ENCODE results near the gene ARFIP2.

ARFIP2 gene

DNA sequence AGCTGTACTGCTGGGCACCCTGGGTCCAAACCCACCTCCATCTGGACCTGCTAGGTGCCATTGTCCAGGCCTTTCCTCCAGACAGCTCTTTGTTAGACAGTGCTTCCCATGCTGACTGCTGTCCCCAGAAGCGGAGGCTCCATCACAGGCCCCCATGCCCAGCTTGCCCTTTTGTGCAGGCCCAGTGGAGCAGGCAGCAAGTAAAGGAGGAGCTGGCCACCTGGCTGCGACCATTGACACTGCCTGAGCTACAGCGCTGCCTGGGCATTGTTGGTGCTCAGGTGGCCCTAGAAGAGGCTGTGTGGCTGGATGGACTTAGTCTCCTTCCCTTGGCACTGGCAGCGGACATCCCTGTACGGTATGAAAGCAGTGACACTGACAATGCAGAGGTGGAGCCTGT, 17.4 kb upstream of the ARFIP2 start:
- no peak for FAIRE-seq
- no peak for TF ChIP-seq POLR2AphosphoS5 (IDR thresholded peaks at IDR 0.05; ENCODE audit: low read depth, low read length)
- no peak for TF ChIP-seq TAF1 (IDR thresholded peaks at IDR 0.05; ENCODE audit: borderline replicate concordance, low read depth, low read length)
- TF ChIP-seq POLR2A (IDR thresholded peaks at IDR 0.05; ENCODE audit: low read depth, low read length) = no peak
- DNase-seq (ENCODE audit: insufficient read length) = no peak

DNA sequence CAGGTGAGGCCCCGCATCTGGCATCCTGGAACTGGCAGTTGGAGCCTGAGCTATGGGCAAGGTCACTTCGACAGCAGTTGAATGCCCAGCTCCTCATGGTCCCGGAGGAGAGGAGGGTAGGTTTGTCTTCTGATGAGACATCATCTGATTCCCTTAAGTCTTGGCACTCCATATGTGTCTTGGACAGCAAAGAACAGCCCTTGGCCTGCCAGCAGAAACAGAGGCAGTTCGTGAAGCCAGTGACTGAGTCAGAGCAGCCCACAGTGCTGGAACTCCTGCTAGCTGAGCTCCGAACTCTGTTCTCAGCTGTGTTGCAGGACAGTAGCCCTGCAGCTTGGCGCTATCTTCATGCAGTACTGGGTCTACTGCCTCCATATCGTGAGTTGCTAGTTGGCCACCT, 17.0 kb upstream of the ARFIP2 start:
- no peak for TF ChIP-seq POLR2AphosphoS5 (IDR thresholded peaks at IDR 0.05; ENCODE audit: low read depth, low read length)
- no peak for TF ChIP-seq POLR2A (IDR thresholded peaks at IDR 0.05; ENCODE audit: low read depth, low read length)
- TF ChIP-seq TAF1 (IDR thresholded peaks at IDR 0.05; ENCODE audit: borderline replicate concordance, low read depth, low read length) = no peak
- DNase-seq (ENCODE audit: insufficient read length) (no peak), FAIRE-seq (no peak)

DNA sequence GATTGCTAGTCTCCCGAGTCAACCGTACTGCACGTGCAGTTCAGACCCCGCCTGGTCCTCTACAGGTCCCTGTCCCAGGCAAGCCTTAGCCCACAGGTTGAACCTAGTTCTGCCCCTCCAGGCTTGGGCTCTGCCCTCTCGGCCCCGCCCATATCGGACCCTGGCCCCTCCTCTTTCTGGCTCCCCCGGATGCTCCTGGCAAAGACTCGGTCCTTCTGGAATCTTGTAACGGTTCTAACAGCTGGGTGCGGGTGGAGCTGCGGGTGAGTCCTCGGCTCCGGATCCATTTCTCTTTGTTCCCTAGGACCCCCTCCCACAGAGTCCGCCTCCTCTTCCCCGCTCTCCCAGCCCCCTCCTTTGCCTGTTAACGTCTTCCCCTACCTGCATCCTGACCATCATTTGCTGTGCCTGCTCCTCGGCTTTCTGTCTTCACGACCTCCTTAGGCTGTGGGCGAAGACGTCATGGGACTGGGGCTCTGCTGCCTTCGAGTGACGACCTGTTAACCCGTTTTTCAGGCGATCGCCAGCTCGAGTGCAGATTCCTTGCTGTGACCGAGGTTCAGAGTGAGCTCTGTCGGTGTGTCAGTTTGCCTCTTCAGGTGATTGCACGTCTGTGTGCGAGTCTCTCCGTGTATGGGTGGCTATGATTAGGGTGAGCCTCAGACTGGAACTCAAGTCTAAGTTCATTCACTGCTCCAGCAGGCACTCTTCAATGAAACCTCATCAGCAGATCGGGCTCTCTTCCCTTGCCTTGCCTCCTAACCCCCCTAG, 16.1 kb upstream of the ARFIP2 start, which contains the start of gene DNHD1:
Gene DNHD1, plus strand, starts transcription at position 212 of the 771 bp plus-strand sequence. CDS start 936 bp downstream, outside the sequence.
- FAIRE-seq = no peak
- DNase-seq (ENCODE audit: insufficient read length) = no peak
- TF ChIP-seq POLR2A (IDR thresholded peaks at IDR 0.05; ENCODE audit: low read depth, low read length) (0 out of 2 replicates have a peak, but pooled peaks have one; percentile 30), TAF1 (IDR thresholded peaks at IDR 0.05; ENCODE audit: borderline replicate concordance, low read depth, low read length) (no peak), POLR2AphosphoS5 (IDR thresholded peaks at IDR 0.05; ENCODE audit: low read depth, low read length) (no peak)

DNA sequence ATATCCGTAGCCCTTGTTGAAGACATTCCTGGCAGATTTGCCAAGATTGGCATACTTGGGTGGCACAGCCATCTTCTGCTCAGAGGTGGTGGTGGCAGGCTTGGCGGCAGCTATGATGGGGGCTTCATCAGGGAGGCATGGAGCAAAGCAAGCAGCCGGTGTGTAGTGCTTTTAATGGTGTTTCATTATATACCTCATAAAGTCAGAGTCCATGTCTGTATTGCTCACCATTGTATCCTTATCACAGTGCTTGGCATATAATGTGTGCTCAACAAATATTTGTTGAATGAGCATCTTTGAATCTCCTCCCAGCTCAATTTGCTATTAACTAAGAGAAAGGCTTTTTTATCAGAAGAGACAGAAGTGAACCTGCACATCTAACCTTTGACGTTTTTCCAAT, 8.2 kb upstream of the ARFIP2 start:
- TF ChIP-seq POLR2A (IDR thresholded peaks at IDR 0.05; ENCODE audit: low read depth, low read length) (no peak), TAF1 (IDR thresholded peaks at IDR 0.05; ENCODE audit: borderline replicate concordance, low read depth, low read length) (no peak), POLR2AphosphoS5 (IDR thresholded peaks at IDR 0.05; ENCODE audit: low read depth, low read length) (no peak)
- no peak for FAIRE-seq
- no peak for DNase-seq (ENCODE audit: insufficient read length)

DNA sequence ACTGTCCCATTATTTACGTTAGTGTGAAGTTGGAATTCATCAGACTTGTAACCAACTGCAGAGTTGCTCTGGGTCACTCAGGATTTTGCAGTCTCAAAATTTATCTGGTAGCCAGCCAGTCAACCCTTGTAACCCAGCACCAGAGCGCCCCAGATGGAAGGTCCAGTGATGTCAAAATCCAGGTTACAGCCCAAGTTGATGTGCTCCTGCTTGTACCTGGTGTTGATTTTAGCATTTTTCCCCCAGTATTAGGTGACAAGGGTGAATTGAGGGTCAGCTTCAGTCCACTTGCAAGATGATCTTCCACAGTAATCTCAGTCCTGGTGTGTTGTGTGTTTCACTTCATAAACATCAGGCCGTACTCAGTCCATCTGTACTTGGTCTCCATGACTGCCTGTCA, 7.7 kb upstream of the ARFIP2 start:
- no peak for FAIRE-seq
- no peak for DNase-seq (ENCODE audit: insufficient read length)
- TF ChIP-seq POLR2A (IDR thresholded peaks at IDR 0.05; ENCODE audit: low read depth, low read length) (no peak), POLR2AphosphoS5 (IDR thresholded peaks at IDR 0.05; ENCODE audit: low read depth, low read length) (no peak), TAF1 (IDR thresholded peaks at IDR 0.05; ENCODE audit: borderline replicate concordance, low read depth, low read length) (no peak)

DNA sequence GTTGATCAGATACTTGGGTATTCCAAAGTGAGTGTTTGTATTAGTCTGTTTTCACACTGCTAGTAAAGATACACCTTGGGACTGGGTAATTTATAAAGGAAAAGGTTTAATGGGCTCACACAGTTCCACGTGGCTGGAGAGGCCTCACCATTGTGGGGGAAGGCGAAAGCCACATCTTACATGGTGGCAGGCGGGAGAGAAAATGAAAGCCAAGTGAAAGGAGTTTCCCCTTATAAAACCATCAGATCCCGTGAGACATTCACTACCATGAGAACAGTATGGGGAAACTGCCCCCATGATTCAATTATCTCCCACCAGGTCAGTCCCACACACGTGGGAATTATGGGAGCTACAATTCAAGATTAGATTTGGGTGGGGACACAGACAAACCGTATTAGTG, 7.2 kb upstream of the ARFIP2 start:
- TF ChIP-seq TAF1 (IDR thresholded peaks at IDR 0.05; ENCODE audit: borderline replicate concordance, low read depth, low read length) (no peak), POLR2AphosphoS5 (IDR thresholded peaks at IDR 0.05; ENCODE audit: low read depth, low read length) (no peak), POLR2A (IDR thresholded peaks at IDR 0.05; ENCODE audit: low read depth, low read length) (no peak)
- no peak for DNase-seq (ENCODE audit: insufficient read length)
- no peak for FAIRE-seq

DNA sequence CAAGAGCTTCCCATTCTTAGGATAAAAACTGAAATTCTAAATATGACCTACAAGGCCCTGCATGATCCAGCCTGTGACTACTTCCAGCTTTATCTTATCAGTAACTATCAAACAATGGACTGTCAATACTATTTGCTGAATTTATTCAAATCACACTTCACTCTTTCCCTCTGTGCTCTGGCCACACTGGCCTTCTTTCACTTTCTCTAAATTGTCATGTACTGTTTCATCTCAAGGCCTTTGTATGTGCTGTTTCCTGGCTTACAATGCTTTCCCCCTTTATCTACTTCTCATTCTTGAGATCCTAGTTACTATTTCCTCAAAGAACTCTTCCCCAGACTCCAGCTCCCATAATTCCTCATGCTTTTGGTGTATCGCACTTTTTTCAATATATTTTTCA, 5.8 kb upstream of the ARFIP2 start:
- no peak for TF ChIP-seq TAF1 (IDR thresholded peaks at IDR 0.05; ENCODE audit: borderline replicate concordance, low read depth, low read length)
- TF ChIP-seq POLR2AphosphoS5 (IDR thresholded peaks at IDR 0.05; ENCODE audit: low read depth, low read length) = no peak
- no peak for TF ChIP-seq POLR2A (IDR thresholded peaks at IDR 0.05; ENCODE audit: low read depth, low read length)
- FAIRE-seq (no peak), DNase-seq (ENCODE audit: insufficient read length) (no peak)

DNA sequence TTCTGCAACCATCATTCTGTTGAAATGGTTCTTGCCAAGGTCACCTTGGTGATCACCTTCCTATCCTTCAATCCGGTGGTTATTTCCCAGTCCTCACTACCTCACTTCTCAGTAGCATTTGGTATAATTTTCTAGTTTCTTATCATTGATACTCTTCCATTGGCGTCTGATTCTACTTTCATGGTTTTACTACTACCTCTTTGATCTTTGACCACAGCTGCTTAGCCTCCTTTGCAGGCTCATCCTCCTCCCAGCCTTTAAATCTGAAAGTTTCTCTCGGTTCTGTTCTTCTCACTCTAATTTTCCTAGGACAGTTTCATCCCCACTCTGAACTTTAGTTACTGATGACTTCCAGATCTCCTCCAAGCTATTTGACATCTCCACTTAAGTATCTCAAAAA, 5.1 kb upstream of the ARFIP2 start:
- FAIRE-seq (no peak), DNase-seq (ENCODE audit: insufficient read length) (no peak)
- TF ChIP-seq POLR2A (IDR thresholded peaks at IDR 0.05; ENCODE audit: low read depth, low read length) (no peak), TAF1 (IDR thresholded peaks at IDR 0.05; ENCODE audit: borderline replicate concordance, low read depth, low read length) (no peak), POLR2AphosphoS5 (IDR thresholded peaks at IDR 0.05; ENCODE audit: low read depth, low read length) (no peak)

DNA sequence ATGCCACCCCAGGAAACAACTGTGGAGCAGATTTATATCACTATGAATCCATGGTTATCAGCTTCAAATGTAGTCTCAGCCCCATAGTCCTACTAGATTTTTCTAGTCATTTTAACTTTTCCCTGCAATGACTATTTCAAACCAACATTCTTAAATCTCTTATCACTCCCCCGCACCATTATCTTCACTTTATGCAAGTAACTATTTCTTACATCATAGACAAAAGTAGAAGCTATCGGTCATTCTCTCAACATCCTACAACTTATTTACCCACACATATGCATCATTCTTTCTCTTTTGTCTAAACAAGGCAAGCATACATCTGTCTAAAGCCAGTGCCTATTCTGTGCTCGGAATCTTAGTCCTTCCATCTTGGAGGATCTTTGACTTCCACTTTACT, 4.5 kb upstream of the ARFIP2 start:
- no peak for FAIRE-seq

DNA sequence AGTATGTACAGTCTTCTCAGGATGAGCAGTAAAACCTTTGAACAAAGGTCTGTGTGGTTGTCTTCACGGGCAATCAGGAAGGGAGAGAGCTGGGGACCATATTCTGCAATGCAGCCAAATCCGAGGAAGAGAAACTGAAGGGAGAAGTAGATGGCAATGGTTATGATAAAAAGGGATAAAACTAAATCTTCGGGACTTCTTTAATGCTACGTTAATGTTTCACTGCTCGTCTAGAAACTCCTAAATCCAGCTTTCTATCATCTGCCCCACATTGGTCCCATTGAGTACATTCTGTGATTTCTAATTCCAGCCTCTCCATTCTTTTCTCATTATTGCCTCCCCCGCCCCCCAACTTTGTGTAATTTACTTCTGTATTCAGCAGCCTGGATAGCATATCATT, 1.9 kb upstream of the ARFIP2 start:
- TF ChIP-seq POLR2A (IDR thresholded peaks at IDR 0.05; ENCODE audit: low read depth, low read length) = no peak
- FAIRE-seq (no peak), DNase-seq (ENCODE audit: insufficient read length) (no peak)

More for the DNA sequence above, 4.5 kb upstream of the ARFIP2 start:
- TF ChIP-seq TAF1 (IDR thresholded peaks at IDR 0.05; ENCODE audit: borderline replicate concordance, low read depth, low read length) = no peak
- TF ChIP-seq POLR2AphosphoS5 (IDR thresholded peaks at IDR 0.05; ENCODE audit: low read depth, low read length) = no peak
- no peak for TF ChIP-seq POLR2A (IDR thresholded peaks at IDR 0.05; ENCODE audit: low read depth, low read length)
- no peak for DNase-seq (ENCODE audit: insufficient read length)

DNA sequence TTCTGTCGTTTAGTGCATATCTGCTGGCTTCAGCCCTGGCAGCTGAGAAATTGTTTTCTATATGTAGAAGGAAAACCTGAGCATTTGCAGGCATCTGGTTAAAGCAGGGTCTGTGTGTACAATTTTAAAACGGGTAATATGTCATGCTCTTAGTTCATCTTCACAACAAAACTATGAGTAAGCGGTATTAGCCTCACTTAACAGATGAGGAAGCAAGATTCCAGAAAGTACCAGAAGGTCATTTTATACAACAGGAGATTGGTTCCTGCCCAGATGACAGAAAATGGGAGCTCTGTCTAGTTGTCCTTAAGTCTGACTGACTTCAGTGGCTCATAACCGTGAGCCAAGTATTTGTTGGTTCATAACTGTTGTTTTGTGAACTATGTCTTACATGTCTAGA, 1.3 kb upstream of the ARFIP2 start:
- FAIRE-seq (peak; percentile 21), DNase-seq (ENCODE audit: insufficient read length) (no peak)
- TF ChIP-seq POLR2A (IDR thresholded peaks at IDR 0.05; ENCODE audit: low read depth, low read length) (no peak), TAF1 (IDR thresholded peaks at IDR 0.05; ENCODE audit: borderline replicate concordance, low read depth, low read length) (no peak), POLR2AphosphoS5 (IDR thresholded peaks at IDR 0.05; ENCODE audit: low read depth, low read length) (no peak)

DNA sequence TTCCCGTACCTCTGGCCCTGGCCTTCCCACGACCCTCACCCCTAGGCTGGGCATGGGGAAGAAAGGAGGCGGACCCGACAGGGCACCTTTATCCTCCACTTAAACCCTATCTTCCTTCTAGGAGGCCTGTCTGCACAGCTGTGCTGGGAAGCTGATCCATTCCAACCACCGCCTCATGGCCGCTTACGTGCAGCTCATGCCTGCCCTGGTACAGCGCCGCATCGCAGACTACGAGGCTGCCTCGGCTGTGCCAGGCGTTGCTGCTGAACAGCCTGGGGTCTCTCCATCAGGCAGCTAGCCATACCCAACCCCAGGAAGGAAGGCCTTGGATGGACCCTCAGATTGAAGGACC, 769 bp upstream of the ARFIP2 start:
- TF ChIP-seq TAF1 (IDR thresholded peaks at IDR 0.05; ENCODE audit: borderline replicate concordance, low read depth, low read length) (no peak), POLR2A (IDR thresholded peaks at IDR 0.05; ENCODE audit: low read depth, low read length) (no peak), POLR2AphosphoS5 (IDR thresholded peaks at IDR 0.05; ENCODE audit: low read depth, low read length) (no peak)
- no peak for FAIRE-seq
- no peak for DNase-seq (ENCODE audit: insufficient read length)

All from GM12892 (cell line).